CD14-positive monocyte (primary cell): ENCODE results near the gene ZNF594. TPM values are rescaled to one million over a fixed set of nuclear protein-coding genes. Genes with fewer than 3 reads are reported as not detected.
"Not testable (repeated sequence)": the region's sequence is repeated elsewhere in the genome, so short reads cannot be mapped to it uniquely, and the experiment has no call there.

Source experiments
- DNase-seq, 3 donors: peaks; one replicate each; pipeline ENCODE4 v3.0.0-alpha.2; 2011 to 2022
- H2AFZ ChIP-seq: 2 replicates; pipeline ENCODE4 v1.6.0; 2012; ENCODE audit warnings: mild to moderate bottlenecking, low read depth, low read length, inconsistent platforms; ENCODE audit not compliant: insufficient read depth, poor library complexity, severe bottlenecking
- H3K27ac ChIP-seq, 2 donors: 1 replicate in 1 of 2; 2 replicates in 1 of 2; pipeline ENCODE4 v1.5.1; 2012 to 2013; ENCODE audit warnings: low read length in 2 of 2, control low read depth in 1 of 2, inconsistent platforms in 1 of 2, low read depth in 1 of 2, mild to moderate bottlenecking in 1 of 2
- H3K27me3 ChIP-seq, 2 donors: one replicate each; pipeline versions ENCODE4 v1.6.0 to v1.6.1; 2011 to 2013; ENCODE audit warnings: low read length in 2 of 2; ENCODE audit not compliant: control insufficient read depth in 2 of 2, insufficient read depth in 2 of 2
- H3K36me3 ChIP-seq, 2 donors: replicated peaks in 1 of 2; 1 replicate in 1 of 2; 2 replicates in 1 of 2; pipeline versions ENCODE4 v1.5.1 to v1.6.1; 2012 to 2013; ENCODE audit warnings: low read length in 2 of 2, control low read depth in 1 of 2, inconsistent platforms in 1 of 2, mild to moderate bottlenecking in 1 of 2; ENCODE audit not compliant: insufficient read depth in 2 of 2, control insufficient read depth in 1 of 2
- H3K4me1 ChIP-seq, 2 donors: 1 replicate in 1 of 2; 2 replicates in 1 of 2; pipeline versions ENCODE4 v1.5.1 to v1.6.1; 2012 to 2013; ENCODE audit warnings: low read length in 2 of 2, control low read depth in 1 of 2, inconsistent platforms in 1 of 2, mild to moderate bottlenecking in 1 of 2, moderate library complexity in 1 of 2; ENCODE audit not compliant: insufficient read depth in 2 of 2, control insufficient read depth in 1 of 2
- H3K4me2 ChIP-seq: replicated peaks from 2 replicates; pipeline ENCODE3; 2012; ENCODE audit warnings: low read length, moderate library complexity, mild to moderate bottlenecking; ENCODE audit not compliant: poor library complexity, severe bottlenecking; ENCODE audit errors: extremely low read depth
- H3K4me3 ChIP-seq, 3 experiments: fragments of 200-600 bp in 1 of 3; sonication (generic) in 1 of 3; replicated peaks in 1 of 3; 1 replicate in 2 of 3; 2 replicates in 1 of 3; pipeline ENCODE4 v1.5.1; 2011 to 2013; ENCODE audit warnings: low read length in 3 of 3, mild to moderate bottlenecking in 3 of 3, control low read depth in 2 of 3, low read depth in 2 of 3, inconsistent platforms in 1 of 3, moderate library complexity in 1 of 3
- H3K79me2 ChIP-seq: 2 replicates; pipeline ENCODE4 v1.6.0; 2012; ENCODE audit warnings: mild to moderate bottlenecking, control low read depth, inconsistent platforms, low read length, moderate library complexity; ENCODE audit not compliant: insufficient read depth
- H3K9ac ChIP-seq: 2 replicates; pipeline ENCODE4 v1.6.0; 2017; ENCODE audit warnings: low read length, mild to moderate bottlenecking; ENCODE audit not compliant: insufficient read depth, poor library complexity, severe bottlenecking
- H3K9me3 ChIP-seq, 2 donors: replicated peaks in 1 of 2; 1 replicate in 1 of 2; 2 replicates in 1 of 2; pipeline versions ENCODE4 v1.5.1 to v1.6.1; 2012 to 2013; ENCODE audit warnings: low read length in 2 of 2, control low read depth in 1 of 2; ENCODE audit not compliant: control insufficient read depth in 1 of 2, insufficient read depth in 1 of 2
- H4K20me1 ChIP-seq: 2 replicates; pipeline ENCODE4 v1.6.0; 2012; ENCODE audit warnings: mild to moderate bottlenecking, low read length, control low read depth, moderate library complexity; ENCODE audit not compliant: insufficient read depth
- H3K27ac Mint-ChIP-seq, 7 donors: one replicate each; pipeline ENCODE4 v1.8.0; 2020; ENCODE audit warnings: mild to moderate bottlenecking in 7 of 7, mixed read lengths in 7 of 7, moderate library complexity in 6 of 7, inconsistent platforms in 2 of 7
- H3K27me3 Mint-ChIP-seq, 3 donors: one replicate each; pipeline ENCODE4 v1.8.0; 2021 to 2022; ENCODE audit warnings: low read depth in 3 of 3, mild to moderate bottlenecking in 3 of 3, mixed read lengths in 3 of 3, moderate library complexity in 3 of 3, inconsistent platforms in 1 of 3
- H3K36me3 Mint-ChIP-seq, 2 donors: one replicate each; pipeline ENCODE4 v1.8.0; 2020; ENCODE audit warnings: mixed read lengths in 2 of 2, inconsistent platforms in 1 of 2, mild to moderate bottlenecking in 1 of 2
- H3K4me1 Mint-ChIP-seq: one replicate; pipeline ENCODE4 v1.8.0; 2020; ENCODE audit warnings: mild to moderate bottlenecking, mixed read lengths
- H3K4me3 Mint-ChIP-seq, 2 donors: one replicate each; pipeline ENCODE4 v1.8.0; 2020; ENCODE audit warnings: mild to moderate bottlenecking in 2 of 2, mixed read lengths in 2 of 2, moderate library complexity in 1 of 2
- H3K9me3 Mint-ChIP-seq, 7 donors: one replicate each; pipeline ENCODE4 v1.8.0; 2020 to 2022; ENCODE audit warnings: mixed read lengths in 7 of 7, mild to moderate bottlenecking in 6 of 7, moderate library complexity in 6 of 7, inconsistent platforms in 2 of 7
- WGBS: methylation state at CpG from one replicate; pipeline ENCODE4 v1.1.5; 2013; ENCODE audit warnings: missing lambda C conversion rate; ENCODE audit not compliant: insufficient coverage; 5-methylcytosine and 5-hydroxymethylcytosine counted together
- intact Hi-C, 2 donors: fragments of 100-400 bp; cut with micrococcal nuclease; formaldehyde crosslinking; loops; one replicate each; pipeline versions ENCODE4 v1.15.0 to v1.15.1; 2023
- polyA plus RNA-seq, 3 donors: library from polyadenylated mRNA; depleted of rRNA in 1 of 3; unstranded in 2 of 3; stranded (reverse) in 1 of 3; fragments of 300-500 nt in 2 of 3; fragments of >200 nt in 1 of 3; fragmentation: Illumina TruSeq in 2 of 3; gene quantifications; 1 replicate in 2 of 3; 2 replicates in 1 of 3; pipeline ENCODE4 v1.2.3, GENCODE V29; 2012 to 2021
- TF ChIP-seq, protein P1 (sequence below): fragments of 200-600 bp; IDR thresholded peaks from one replicate; pipeline ENCODE4 v1.8.0; 2022; ENCODE audit warnings: antibody characterized with exemption, mild to moderate bottlenecking

The ZNF594 gene
- polyA plus RNA-seq, 3 donors = 0.34 to 1.0 TPM; not detected in 1

DNA sequence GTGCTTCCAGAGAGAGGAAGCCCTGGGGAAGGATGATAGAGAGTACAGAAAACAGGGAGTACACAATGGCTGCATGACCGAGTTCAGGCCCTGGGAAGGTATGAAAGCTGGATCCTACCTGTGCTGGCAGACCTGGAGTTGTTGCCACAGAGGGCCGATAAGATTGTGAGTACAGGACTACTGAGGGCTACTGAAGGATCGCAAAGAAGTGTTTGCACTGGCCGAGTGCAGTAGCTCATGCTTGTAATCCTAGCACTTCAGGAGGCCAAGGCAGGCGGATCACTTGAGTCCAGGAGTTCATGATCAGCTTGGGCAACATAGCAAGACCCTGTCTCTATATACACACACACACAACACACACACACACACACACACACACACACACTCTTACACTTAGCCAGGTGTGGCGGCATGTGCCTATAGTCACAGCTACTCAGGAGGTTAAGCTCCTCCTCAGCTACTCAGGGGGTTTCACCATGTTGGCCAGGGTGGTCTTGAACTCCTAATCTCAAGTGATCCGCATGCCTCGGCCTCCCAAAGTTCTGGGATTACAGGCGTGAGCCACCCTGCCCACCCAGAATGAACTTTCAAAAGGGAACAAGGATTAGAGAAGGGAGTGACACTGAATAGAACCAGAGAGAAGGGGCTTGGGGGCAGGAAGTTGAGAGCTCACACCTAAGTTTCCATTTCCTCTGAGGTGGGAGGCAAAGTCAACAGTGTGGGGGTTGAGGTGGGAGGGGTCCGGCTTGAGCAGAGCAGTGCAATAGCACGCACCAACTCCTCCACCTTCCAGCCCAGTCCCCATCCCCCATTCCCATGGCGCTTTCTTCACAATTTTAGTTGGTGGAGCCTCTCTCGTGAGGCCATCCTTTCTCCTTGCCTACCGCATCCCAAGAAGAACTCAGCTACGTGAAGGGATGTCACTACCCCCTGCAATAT, 35.5 kb upstream of the ZNF594 start:
- intact Hi-C loops = no loop called here
- Histone ChIP-seq H3K27ac (peak overlapping the region; percentile 84 to 91), H3K9me3 (no peaks in the 10 kb centered on the region), H3K4me1 (peaks cover 77 to 88% of the 10 kb centered on the region in 2 donors), H3K9ac (no peak overlapping the region), H3K4me2 (peak overlapping the region; percentile 70), H3K4me3 (peak overlapping the region in 2 of 3 experiments; percentile 3 to 60), H4K20me1 (peaks cover 48% of the 10 kb centered on the region), H3K36me3 (peaks cover 43 to 62% of the 10 kb centered on the region in 2 donors), H2AFZ (no peak overlapping the region), H3K27me3 (no peaks in the 10 kb centered on the region), H3K79me2 (peaks cover 86% of the 10 kb centered on the region)
- Mint-ChIP-seq H3K9me3 (peaks cover 0 to 2% (median 0%) of the 10 kb centered on the region in 7 donors), H3K27ac (peak overlapping the region; percentile 91 to 98 (median 94)), H3K27me3 (no peaks in the 10 kb centered on the region), H3K36me3 (peaks cover 64 to 99% of the 10 kb centered on the region in 2 donors), H3K4me3 (peak overlapping the region; percentile 60 to 78), H3K4me1 (peaks cover 96% of the 10 kb centered on the region)
- TF ChIP-seq, protein P1, sequence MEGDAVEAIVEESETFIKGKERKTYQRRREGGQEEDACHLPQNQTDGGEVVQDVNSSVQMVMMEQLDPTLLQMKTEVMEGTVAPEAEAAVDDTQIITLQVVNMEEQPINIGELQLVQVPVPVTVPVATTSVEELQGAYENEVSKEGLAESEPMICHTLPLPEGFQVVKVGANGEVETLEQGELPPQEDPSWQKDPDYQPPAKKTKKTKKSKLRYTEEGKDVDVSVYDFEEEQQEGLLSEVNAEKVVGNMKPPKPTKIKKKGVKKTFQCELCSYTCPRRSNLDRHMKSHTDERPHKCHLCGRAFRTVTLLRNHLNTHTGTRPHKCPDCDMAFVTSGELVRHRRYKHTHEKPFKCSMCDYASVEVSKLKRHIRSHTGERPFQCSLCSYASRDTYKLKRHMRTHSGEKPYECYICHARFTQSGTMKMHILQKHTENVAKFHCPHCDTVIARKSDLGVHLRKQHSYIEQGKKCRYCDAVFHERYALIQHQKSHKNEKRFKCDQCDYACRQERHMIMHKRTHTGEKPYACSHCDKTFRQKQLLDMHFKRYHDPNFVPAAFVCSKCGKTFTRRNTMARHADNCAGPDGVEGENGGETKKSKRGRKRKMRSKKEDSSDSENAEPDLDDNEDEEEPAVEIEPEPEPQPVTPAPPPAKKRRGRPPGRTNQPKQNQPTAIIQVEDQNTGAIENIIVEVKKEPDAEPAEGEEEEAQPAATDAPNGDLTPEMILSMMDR = no peak
- DNase-seq = no peak
- 86% methylated on average over 7 of the region's 15 CpGs for WGBS

DNA sequence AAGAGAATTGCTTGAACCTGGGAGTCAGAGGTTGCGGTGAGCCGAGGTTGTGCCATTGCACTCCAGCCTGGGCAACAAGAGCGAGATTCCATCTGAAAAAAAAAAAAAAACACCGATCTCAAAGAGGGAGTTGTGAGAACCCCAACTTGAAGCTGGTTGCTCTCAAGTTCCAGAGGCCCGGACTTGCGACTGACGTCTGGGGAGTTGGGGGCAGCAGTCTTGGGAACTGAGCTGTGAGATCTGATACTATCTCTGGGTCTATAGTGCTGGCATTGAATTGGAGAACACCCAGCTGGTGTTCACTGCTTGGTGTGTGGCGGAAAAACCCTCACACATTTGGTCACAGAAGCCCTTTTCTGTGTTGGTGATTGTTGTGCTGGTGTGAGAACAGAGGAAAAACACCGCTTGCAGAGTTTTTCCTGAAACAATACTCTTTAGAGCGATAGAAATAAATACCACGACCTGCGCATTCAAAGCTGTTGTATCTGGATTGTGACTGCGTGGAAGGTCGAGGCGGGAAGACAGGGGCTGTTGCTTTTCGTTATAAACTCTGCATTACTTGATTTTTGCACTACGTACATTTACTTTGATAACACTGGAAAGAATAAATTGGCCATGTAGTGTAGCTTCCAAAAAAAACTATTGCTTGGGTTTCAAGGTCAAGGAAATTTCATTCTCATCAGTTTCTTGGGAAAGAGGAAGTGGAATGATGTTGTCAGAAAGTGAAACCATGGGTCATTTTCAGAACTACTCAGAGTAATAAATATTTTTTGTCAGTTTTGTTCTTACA, 34.2 kb upstream of the ZNF594 start:
- Mint-ChIP-seq H3K27ac (peak overlapping the region; percentile 91 to 98 (median 94)), H3K4me1 (peaks cover 96% of the 10 kb centered on the region), H3K27me3 (no peaks in the 10 kb centered on the region), H3K9me3 (no peaks in the 10 kb centered on the region), H3K36me3 (peaks cover 61 to 99% of the 10 kb centered on the region in 2 donors), H3K4me3 (peak overlapping the region; percentile 60 to 78)
- Histone ChIP-seq H3K4me1 (peaks cover 75 to 88% of the 10 kb centered on the region in 2 donors), H3K27me3 (no peaks in the 10 kb centered on the region), H3K4me3 (peak overlapping the region in 1 of 3 experiments; percentile 60), H3K9me3 (no peaks in the 10 kb centered on the region), H3K27ac (peak overlapping the region; percentile 84 to 91), H3K9ac (no peak overlapping the region), H3K4me2 (peak overlapping the region; percentile 70), H4K20me1 (peaks cover 56% of the 10 kb centered on the region), H3K79me2 (peaks cover 73% of the 10 kb centered on the region), H3K36me3 (peaks cover 45 to 67% of the 10 kb centered on the region in 2 donors), H2AFZ (no peak overlapping the region)
- 79% methylated on average over 6 of the region's 17 CpGs for WGBS
- peak; percentile 32 to 58 (median 56) for DNase-seq
- intact Hi-C loops = no loop called here
- TF ChIP-seq, protein P1 = no peak

DNA sequence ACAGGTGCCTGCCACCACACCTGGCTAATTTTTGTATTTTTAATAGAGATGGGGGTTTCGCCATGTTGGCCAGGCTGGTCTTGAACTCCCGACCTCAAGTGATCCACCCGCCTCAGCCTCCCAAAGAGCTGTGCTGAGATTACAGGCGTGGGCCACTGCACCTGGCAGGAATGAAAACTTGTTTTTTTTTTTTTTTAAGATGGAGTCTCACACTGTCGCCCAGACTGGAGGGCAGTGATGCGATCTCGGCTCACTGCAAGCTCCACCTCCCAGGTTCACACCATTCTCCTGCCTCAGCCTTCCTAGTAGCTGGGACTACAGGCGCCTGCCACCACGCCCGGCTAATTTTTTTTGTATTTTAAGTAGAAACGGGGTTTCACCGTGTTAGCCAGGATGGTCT, 30.2 kb upstream of the ZNF594 start:
- H3K4me2 ChIP-seq, intact Hi-C loops, H3K9me3 ChIP-seq, H2AFZ ChIP-seq, DNase-seq, H3K9ac ChIP-seq, H3K4me3 ChIP-seq, H3K4me3 Mint-ChIP-seq, H3K27me3 Mint-ChIP-seq, H3K9me3 Mint-ChIP-seq, H3K27me3 ChIP-seq: not testable (repeated sequence)
- peaks cover 61 to 99% of the 10 kb centered on the region in 2 donors for H3K36me3 Mint-ChIP-seq
- H3K4me1 ChIP-seq = peaks cover 37 to 50% of the 10 kb centered on the region in 2 donors
- peaks cover 63 to 84% of the 10 kb centered on the region in 2 donors for H3K36me3 ChIP-seq
- H3K27ac Mint-ChIP-seq = peak overlapping the region; percentile 62 to 92 (median 86)
- WGBS = 100% methylated on average over 5 of the region's 12 CpGs
- peaks cover 59% of the 10 kb centered on the region for H3K4me1 Mint-ChIP-seq
- peaks cover 34% of the 10 kb centered on the region for H3K79me2 ChIP-seq
- H3K27ac ChIP-seq = peak overlapping the region in 1 of 2 donors; percentile 19
- peaks cover 55% of the 10 kb centered on the region for H4K20me1 ChIP-seq
